ENCODE measurements around the gene KIF13A.
"Not testable (repeated sequence)": the region's sequence is repeated elsewhere in the genome, so short reads cannot be mapped to it uniquely, and the experiment has no call there.

KIF13A gene

GRCh38 chr6:17816921-17817611, 170.4 kb downstream of the KIF13A start:
- H3K27ac ChIP-seq (ENCODE audit: poor library complexity, severe bottlenecking) = no peak overlapping the region

GRCh38 chr6:17813542-17813941, 173.9 kb downstream of the KIF13A start:
- H3K36me3 ChIP-seq (ENCODE audit: low read depth) = peaks cover 43% of the 10 kb centered on the region
- H3K27ac ChIP-seq (ENCODE audit: poor library complexity, severe bottlenecking) = no peak overlapping the region
- H3K4me1 ChIP-seq (ENCODE audit: insufficient read depth, poor library complexity, severe bottlenecking) = no peaks in the 10 kb centered on the region
- DNase-seq (ENCODE audit: low spot score) (no peak), ATAC-seq (ENCODE audit: low read depth) (no peak)
- H3K4me3 ChIP-seq (ENCODE audit: severe bottlenecking) = no peak overlapping the region
- no peaks in the 10 kb centered on the region for H3K27me3 ChIP-seq (ENCODE audit: insufficient read depth, poor library complexity, severe bottlenecking)
- TF ChIP-seq, protein P1, sequence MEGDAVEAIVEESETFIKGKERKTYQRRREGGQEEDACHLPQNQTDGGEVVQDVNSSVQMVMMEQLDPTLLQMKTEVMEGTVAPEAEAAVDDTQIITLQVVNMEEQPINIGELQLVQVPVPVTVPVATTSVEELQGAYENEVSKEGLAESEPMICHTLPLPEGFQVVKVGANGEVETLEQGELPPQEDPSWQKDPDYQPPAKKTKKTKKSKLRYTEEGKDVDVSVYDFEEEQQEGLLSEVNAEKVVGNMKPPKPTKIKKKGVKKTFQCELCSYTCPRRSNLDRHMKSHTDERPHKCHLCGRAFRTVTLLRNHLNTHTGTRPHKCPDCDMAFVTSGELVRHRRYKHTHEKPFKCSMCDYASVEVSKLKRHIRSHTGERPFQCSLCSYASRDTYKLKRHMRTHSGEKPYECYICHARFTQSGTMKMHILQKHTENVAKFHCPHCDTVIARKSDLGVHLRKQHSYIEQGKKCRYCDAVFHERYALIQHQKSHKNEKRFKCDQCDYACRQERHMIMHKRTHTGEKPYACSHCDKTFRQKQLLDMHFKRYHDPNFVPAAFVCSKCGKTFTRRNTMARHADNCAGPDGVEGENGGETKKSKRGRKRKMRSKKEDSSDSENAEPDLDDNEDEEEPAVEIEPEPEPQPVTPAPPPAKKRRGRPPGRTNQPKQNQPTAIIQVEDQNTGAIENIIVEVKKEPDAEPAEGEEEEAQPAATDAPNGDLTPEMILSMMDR (IDR thresholded peaks at IDR 0.05; ENCODE audit: poor library complexity, severe bottlenecking) = no peak
- H3K9me3 ChIP-seq (ENCODE audit: severe bottlenecking) = no peaks in the 10 kb centered on the region

More at GRCh38 chr6:17816921-17817611, 170.4 kb downstream of the KIF13A start:
- ATAC-seq (ENCODE audit: low read depth) = no peak
- Histone ChIP-seq H3K4me1 (ENCODE audit: insufficient read depth, poor library complexity, severe bottlenecking) (no peaks in the 10 kb centered on the region), H3K36me3 (ENCODE audit: low read depth) (peaks cover 40% of the 10 kb centered on the region), H3K27me3 (ENCODE audit: insufficient read depth, poor library complexity, severe bottlenecking) (no peaks in the 10 kb centered on the region), H3K4me3 (ENCODE audit: severe bottlenecking) (no peak overlapping the region), H3K9me3 (ENCODE audit: severe bottlenecking) (no peaks in the 10 kb centered on the region)
- TF ChIP-seq, protein P1 (IDR thresholded peaks at IDR 0.05; ENCODE audit: poor library complexity, severe bottlenecking) = no peak
- DNase-seq (ENCODE audit: low spot score) = no peak

DNA sequence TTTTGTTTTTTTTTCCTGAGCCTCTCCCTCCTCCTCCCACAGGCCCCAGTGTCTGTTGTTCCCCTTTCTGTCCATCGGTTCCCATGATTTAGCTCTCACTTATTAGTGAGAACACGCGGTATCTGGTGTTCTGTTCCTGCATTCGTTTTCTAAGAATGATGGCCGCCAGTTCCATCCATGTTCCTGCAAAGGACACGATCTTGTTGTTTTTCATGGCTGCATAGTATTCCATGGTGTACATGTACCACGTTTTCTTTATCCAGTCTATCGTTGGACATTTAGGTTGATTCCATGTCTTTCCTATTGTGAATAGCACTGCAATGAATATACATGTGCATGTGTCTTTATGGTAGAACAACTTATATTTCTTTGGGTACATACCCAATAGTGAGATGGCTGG, 175.1 kb downstream of the KIF13A start:
- ATAC-seq (ENCODE audit: low read depth) (no peak), DNase-seq (ENCODE audit: low spot score) (no peak)
- Histone ChIP-seq H3K4me3 (ENCODE audit: severe bottlenecking) (no peak overlapping the region), H3K27me3 (ENCODE audit: insufficient read depth, poor library complexity, severe bottlenecking) (no peaks in the 10 kb centered on the region), H3K9me3 (ENCODE audit: severe bottlenecking) (no peaks in the 10 kb centered on the region), H3K27ac (ENCODE audit: poor library complexity, severe bottlenecking) (no peak overlapping the region), H3K36me3 (ENCODE audit: low read depth) (peaks cover 48% of the 10 kb centered on the region), H3K4me1 (ENCODE audit: insufficient read depth, poor library complexity, severe bottlenecking) (no peaks in the 10 kb centered on the region)
- TF ChIP-seq, protein P1 (IDR thresholded peaks at IDR 0.05; ENCODE audit: poor library complexity, severe bottlenecking) = no peak

DNA sequence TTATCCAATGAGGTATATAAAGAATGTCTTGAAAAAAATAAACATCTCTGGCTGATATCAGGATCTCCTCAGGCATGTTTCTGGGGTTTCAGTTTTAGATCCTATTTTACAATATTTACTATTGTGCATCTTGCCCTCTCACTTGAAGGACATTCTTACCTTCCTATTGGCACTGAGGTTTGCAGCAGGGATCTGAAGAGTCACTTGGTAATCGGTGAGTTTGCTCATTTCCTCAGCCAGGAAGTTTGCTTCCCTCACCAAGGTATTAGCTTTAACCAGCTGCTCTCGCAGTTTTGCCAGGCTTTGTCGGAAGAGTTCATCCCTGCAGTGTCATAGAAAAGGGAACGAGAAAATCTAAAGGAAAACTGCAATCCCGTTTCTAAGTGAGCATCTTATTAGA, 178.8 kb downstream of the KIF13A start:
- no peak for ATAC-seq (ENCODE audit: low read depth)
- no peak for DNase-seq (ENCODE audit: low spot score)
- no peaks in the 10 kb centered on the region for H3K9me3 ChIP-seq (ENCODE audit: severe bottlenecking)
- H3K4me3 ChIP-seq (ENCODE audit: severe bottlenecking) = no peak overlapping the region
- TF ChIP-seq, protein P1 (IDR thresholded peaks at IDR 0.05; ENCODE audit: poor library complexity, severe bottlenecking) = no peak
- no peaks in the 10 kb centered on the region for H3K4me1 ChIP-seq (ENCODE audit: insufficient read depth, poor library complexity, severe bottlenecking)
- H3K27me3 ChIP-seq (ENCODE audit: insufficient read depth, poor library complexity, severe bottlenecking) = no peaks in the 10 kb centered on the region
- no peak overlapping the region for H3K27ac ChIP-seq (ENCODE audit: poor library complexity, severe bottlenecking)
- H3K36me3 ChIP-seq (ENCODE audit: low read depth) = peaks cover 49% of the 10 kb centered on the region

GRCh38 chr6:17807431-17807830, 180.0 kb downstream of the KIF13A start:
- not testable (repeated sequence) for DNase-seq (ENCODE audit: low spot score); H3K27me3 ChIP-seq (ENCODE audit: insufficient read depth, poor library complexity, severe bottlenecking); H3K9me3 ChIP-seq (ENCODE audit: severe bottlenecking)

More at GRCh38 chr6:17807431-17807830, 180.0 kb downstream of the KIF13A start:
- peaks cover 47% of the 10 kb centered on the region for H3K36me3 ChIP-seq (ENCODE audit: low read depth)
- not testable (repeated sequence) for H3K4me3 ChIP-seq (ENCODE audit: severe bottlenecking); ATAC-seq (ENCODE audit: low read depth); H3K27ac ChIP-seq (ENCODE audit: poor library complexity, severe bottlenecking); H3K4me1 ChIP-seq (ENCODE audit: insufficient read depth, poor library complexity, severe bottlenecking)
